ENCODE data around the gene CLTC.

DNA sequence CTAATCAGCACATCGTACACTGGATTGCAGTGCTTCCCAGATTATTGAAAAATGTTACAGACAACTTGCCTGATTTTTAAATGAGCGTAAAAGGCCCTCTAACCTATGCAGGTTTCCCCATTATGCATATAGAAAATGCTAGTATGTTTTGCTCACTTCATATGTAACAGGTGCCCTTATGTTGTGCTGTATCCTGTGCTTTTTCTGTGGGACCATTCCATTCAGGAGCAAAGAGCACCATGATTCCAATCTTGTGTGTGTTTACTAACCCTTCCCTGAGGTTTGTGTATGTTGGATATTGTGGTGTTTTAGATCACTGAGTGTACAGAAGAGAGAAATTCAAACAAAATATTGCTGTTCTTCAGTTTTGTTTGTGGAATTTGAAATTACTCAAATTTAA, 74.6 kb downstream of the CLTC start:
- no peak for TF ChIP-seq CTCF (IDR thresholded peaks at IDR 0.05; ENCODE audit: low read depth, low read length)
- TF ChIP-seq MAX (IDR thresholded peaks at IDR 0.05; ENCODE audit: low read depth, low read length), result no peak

Measured in NB4 (cell line).